Effector memory CD8-positive, alpha-beta T cell (primary cell): ENCODE results near the gene CHM.
"Not testable (repeated sequence)": the region's sequence is repeated elsewhere in the genome, so short reads cannot be mapped to it uniquely, and the experiment has no call there.

ENCODE experiments used
- ATAC-seq: fragments of 150-1000 bp; cut with Tn5 transposase; replicated peaks from 2 replicates; pipeline ENCODE4 v1.10.0; 2021; ENCODE audit warnings: mild to moderate bottlenecking, moderate library complexity
- DNase-seq, 3 experiments: peaks; one replicate each; pipeline ENCODE4 v3.0.0; 2021
- H3K27ac Mint-ChIP-seq, 2 donors: one replicate each; pipeline ENCODE4 v1.8.0; 2022; ENCODE audit warnings: mild to moderate bottlenecking in 2 of 2, mixed read lengths in 2 of 2, moderate library complexity in 2 of 2
- H3K27me3 Mint-ChIP-seq, 2 donors: one replicate each; pipeline ENCODE4 v1.8.0; 2022; ENCODE audit warnings: mixed read lengths in 2 of 2
- H3K36me3 Mint-ChIP-seq: one replicate; pipeline ENCODE4 v1.8.0; 2022; ENCODE audit warnings: mild to moderate bottlenecking, moderate library complexity, mixed read lengths; ENCODE audit not compliant: insufficient read depth
- H3K4me1 Mint-ChIP-seq, 2 donors: one replicate each; pipeline ENCODE4 v1.8.0; 2022; ENCODE audit warnings: low read depth in 2 of 2, mixed read lengths in 2 of 2
- H3K4me3 Mint-ChIP-seq, 2 donors: one replicate each; pipeline ENCODE4 v1.8.0; 2022; ENCODE audit warnings: mild to moderate bottlenecking in 2 of 2, mixed read lengths in 2 of 2, moderate library complexity in 2 of 2
- H3K9me3 Mint-ChIP-seq, 2 donors: one replicate each; pipeline ENCODE4 v1.8.0; 2022; ENCODE audit warnings: mixed read lengths in 2 of 2

CHM gene

DNA sequence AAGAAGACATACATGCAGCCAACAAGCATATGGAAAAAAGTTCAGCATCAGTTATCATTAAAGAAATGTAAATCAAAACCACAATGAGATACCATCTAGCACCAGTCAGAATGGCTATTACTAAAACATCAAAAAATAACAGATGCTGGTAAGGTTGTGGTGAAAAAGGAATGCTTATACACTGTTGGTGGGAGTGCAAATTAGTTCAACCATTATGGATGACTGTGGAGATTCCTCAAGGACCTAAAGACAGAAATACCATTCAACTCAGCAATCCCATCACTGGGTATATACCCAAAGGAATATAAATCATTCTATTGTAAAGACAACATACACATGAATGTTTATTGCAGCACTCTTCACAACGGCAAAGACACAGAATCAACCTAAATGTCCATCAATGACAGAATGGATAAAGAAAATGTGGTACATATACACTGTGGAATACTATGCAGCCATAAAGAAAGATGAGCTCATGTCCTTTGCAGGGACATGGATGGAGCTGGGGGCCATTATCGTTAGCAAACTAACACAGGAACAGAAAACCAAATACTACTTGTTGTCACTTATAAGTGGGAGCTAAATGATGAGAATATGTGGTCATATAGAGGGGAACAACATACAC lies 130.6 kb downstream of the CHM start:
- not testable (repeated sequence) for ATAC-seq, H3K9me3 Mint-ChIP-seq, H3K27ac Mint-ChIP-seq, DNase-seq, H3K36me3 Mint-ChIP-seq, H3K27me3 Mint-ChIP-seq, H3K4me3 Mint-ChIP-seq
- H3K4me1 Mint-ChIP-seq, result peaks cover 11 to 28% of the 10 kb centered on the region in 2 donors

DNA sequence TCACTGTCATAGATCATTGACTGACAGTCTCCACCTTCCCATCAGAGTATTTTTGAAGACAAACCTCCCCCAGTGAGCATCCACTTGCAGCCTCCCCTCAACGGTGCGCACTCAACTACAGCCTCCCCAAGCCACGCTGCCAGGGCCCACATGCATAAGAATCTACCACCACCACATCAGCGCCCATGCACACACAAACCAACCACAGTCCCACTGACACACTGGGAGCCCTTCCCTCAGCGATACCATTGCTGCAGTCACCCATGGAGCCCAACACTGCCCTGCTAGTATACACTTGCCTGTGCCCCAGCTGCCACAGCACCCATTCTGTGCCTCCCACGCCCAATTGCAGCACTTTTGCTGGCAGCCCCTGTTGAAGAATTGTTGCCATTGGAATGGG lies 132.9 kb downstream of the CHM start:
- no peak for ATAC-seq
- no peaks in the 10 kb centered on the region for H3K9me3 Mint-ChIP-seq

GRCh38 chrX:85907316-85907715 lies 140.0 kb downstream of the CHM start:
- DNase-seq, result no peak
- no peaks in the 10 kb centered on the region for H3K9me3 Mint-ChIP-seq
- no peak overlapping the region for H3K4me3 Mint-ChIP-seq
- peaks cover 2% of the 10 kb centered on the region for H3K36me3 Mint-ChIP-seq
- ATAC-seq, result no peak
- no peak overlapping the region for H3K27ac Mint-ChIP-seq
- peaks cover 0 to 5% of the 10 kb centered on the region in 2 donors for H3K4me1 Mint-ChIP-seq
- H3K27me3 Mint-ChIP-seq, result no peaks in the 10 kb centered on the region

More for the DNA sequence above, 132.9 kb downstream of the CHM start:
- H3K4me1 Mint-ChIP-seq, result peaks cover 11 to 33% of the 10 kb centered on the region in 2 donors
- peaks cover 10% of the 10 kb centered on the region for H3K36me3 Mint-ChIP-seq
- no peak overlapping the region for H3K27ac Mint-ChIP-seq
- H3K27me3 Mint-ChIP-seq, result no peaks in the 10 kb centered on the region
- H3K4me3 Mint-ChIP-seq, result no peak overlapping the region
- DNase-seq, result no peak

DNA sequence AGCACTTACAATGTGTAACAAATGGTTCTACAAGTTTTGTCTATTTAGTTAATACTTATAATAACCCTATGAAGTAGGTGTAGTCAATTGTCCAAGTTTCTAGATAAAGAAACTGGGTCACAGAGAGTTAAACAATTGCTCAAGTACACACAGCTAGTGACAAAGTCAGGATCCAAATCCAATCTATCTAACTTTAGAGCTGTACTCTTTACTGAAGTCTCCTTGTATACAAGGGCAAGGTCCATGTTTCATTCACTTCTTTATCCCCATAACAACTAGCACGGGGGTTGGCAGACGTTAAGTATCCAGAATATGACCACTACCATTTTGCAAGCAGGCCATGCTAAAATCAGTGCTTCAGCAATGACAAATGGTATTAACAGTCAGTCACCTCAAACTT lies 141.0 kb downstream of the CHM start:
- Mint-ChIP-seq H3K4me1 (peaks cover 0 to 1% of the 10 kb centered on the region in 2 donors), H3K36me3 (no peaks in the 10 kb centered on the region), H3K4me3 (no peak overlapping the region), H3K27me3 (no peaks in the 10 kb centered on the region), H3K27ac (no peak overlapping the region), H3K9me3 (no peaks in the 10 kb centered on the region)
- no peak for ATAC-seq
- no peak for DNase-seq

DNA sequence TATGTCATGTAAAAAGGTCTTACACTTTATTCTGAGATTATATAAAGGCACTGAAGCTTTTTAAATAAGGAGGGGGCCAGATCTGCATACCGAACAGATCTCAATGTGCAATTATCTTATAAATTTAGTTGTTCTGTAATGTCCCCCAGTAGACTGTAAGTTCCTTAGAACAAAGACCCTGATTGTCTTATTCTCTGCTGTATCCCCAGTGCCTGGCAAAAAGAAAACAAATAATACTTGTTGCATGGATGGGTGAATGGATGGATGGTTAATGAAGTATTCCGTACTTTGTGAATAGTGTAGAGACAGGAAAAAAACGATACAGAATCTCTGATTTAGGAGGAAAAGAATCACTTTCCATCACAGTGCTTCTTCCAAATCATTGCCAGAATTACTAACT lies 141.5 kb downstream of the CHM start:
- Mint-ChIP-seq H3K4me1 (no peaks in the 10 kb centered on the region), H3K9me3 (no peaks in the 10 kb centered on the region), H3K27ac (no peak overlapping the region), H3K4me3 (no peak overlapping the region), H3K36me3 (no peaks in the 10 kb centered on the region), H3K27me3 (no peaks in the 10 kb centered on the region)
- DNase-seq (no peak), ATAC-seq (no peak)

- DNase-seq (no peak), ATAC-seq (no peak)
- H3K9me3 Mint-ChIP-seq, result no peaks in the 10 kb centered on the region
- H3K27me3 Mint-ChIP-seq, result no peaks in the 10 kb centered on the region
- H3K36me3 Mint-ChIP-seq, result peaks cover 4% of the 10 kb centered on the region
- no peak overlapping the region for H3K27ac Mint-ChIP-seq
- H3K4me3 Mint-ChIP-seq, result no peak overlapping the region
- no peaks in the 10 kb centered on the region for H3K4me1 Mint-ChIP-seq
These were observed 143.5 kb downstream of the CHM start for GRCh38 chrX:85903692-85904471.

- peaks cover 9% of the 10 kb centered on the region for H3K36me3 Mint-ChIP-seq
- H3K4me3 Mint-ChIP-seq, result no peak overlapping the region
- no peaks in the 10 kb centered on the region for H3K27me3 Mint-ChIP-seq
- no peak for ATAC-seq
- H3K9me3 Mint-ChIP-seq, result no peaks in the 10 kb centered on the region
- no peaks in the 10 kb centered on the region for H3K4me1 Mint-ChIP-seq
- DNase-seq, result no peak
- no peak overlapping the region for H3K27ac Mint-ChIP-seq
These were observed 149.8 kb downstream of the CHM start for GRCh38 chrX:85897362-85898126.

DNA sequence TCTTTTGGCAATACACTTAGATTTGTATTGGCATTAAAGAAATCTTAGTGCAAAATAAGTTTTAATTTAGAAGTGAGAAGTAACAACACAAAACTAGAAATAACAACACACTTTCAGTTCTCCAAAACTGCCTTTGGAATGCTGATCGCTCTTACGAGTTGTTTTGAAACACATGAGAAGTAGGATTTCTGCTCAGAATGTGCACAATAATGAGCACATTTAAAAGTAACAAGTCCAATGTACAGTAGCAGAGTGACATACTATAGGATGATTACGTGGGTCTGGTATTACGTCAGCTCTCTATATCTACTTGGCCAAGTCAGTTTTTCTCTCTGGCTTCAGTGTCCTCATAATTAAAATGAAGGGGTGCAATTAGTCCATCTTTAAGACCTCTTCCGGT lies 164.8 kb downstream of the CHM start:
- Mint-ChIP-seq H3K27ac (no peak overlapping the region), H3K36me3 (peaks cover 3% of the 10 kb centered on the region), H3K27me3 (no peaks in the 10 kb centered on the region), H3K4me1 (no peaks in the 10 kb centered on the region), H3K9me3 (no peaks in the 10 kb centered on the region), H3K4me3 (no peak overlapping the region)
- ATAC-seq (no peak), DNase-seq (no peak)

DNA sequence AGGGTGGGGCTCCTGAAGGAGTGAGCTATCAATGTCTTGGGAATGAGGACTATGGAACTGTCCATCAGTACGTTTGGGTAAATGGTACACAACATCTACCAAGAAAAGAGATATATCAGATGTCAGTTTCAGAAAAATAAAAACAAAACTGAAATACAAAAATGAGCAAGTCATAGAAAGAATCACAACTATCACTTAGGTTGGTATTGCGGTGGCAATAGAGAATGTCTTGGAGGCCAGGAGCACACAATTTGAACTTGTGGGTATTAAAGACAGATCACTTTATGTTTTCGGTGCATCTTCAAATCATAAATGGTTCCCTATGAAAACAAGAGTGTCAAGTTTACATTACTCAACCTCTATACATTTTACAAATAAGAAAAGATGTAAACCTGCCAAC lies 176.8 kb downstream of the CHM start:
- no peak for ATAC-seq
- Mint-ChIP-seq H3K27ac (no peak overlapping the region), H3K4me3 (no peak overlapping the region), H3K9me3 (peaks cover 0 to 12% of the 10 kb centered on the region in 2 donors), H3K4me1 (no peaks in the 10 kb centered on the region), H3K36me3 (no peaks in the 10 kb centered on the region), H3K27me3 (no peaks in the 10 kb centered on the region)
- no peak for DNase-seq

DNA sequence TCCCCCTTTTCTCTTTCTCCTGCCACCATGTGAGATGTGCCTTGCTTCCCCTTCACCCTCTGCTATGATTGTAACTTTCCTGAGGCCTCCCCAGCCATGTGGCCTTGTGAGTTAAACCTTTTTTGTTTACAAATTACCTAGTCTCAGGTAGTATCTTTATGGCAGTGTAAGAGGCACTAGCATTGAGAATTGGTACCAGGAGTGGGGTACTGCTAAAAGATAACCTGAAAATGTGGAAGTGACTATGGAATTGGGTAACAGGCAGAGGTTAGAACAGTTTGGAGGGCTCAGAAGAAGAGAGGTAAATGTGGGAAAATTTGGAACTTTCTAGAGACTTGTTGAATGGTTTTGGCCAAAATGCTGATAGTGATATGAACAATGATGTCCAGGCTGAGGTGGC lies 182.0 kb downstream of the CHM start:
- ATAC-seq (no peak), DNase-seq (no peak)
- H3K9me3 Mint-ChIP-seq, result peaks cover 0 to 12% of the 10 kb centered on the region in 2 donors
- H3K4me3 Mint-ChIP-seq, result no peak overlapping the region
- H3K4me1 Mint-ChIP-seq, result no peaks in the 10 kb centered on the region
- H3K27ac Mint-ChIP-seq, result no peak overlapping the region
- no peaks in the 10 kb centered on the region for H3K27me3 Mint-ChIP-seq
- peaks cover 4% of the 10 kb centered on the region for H3K36me3 Mint-ChIP-seq

- no peak for DNase-seq
These were observed 187.9 kb downstream of the CHM start for GRCh38 chrX:85859426-85859825.

GRCh38 chrX:85851418-85851817 lies 195.9 kb downstream of the CHM start:
- Mint-ChIP-seq H3K9me3 (no peaks in the 10 kb centered on the region), H3K27ac (no peak overlapping the region), H3K27me3 (no peaks in the 10 kb centered on the region), H3K36me3 (no peaks in the 10 kb centered on the region), H3K4me1 (no peaks in the 10 kb centered on the region), H3K4me3 (no peak overlapping the region)
- ATAC-seq (no peak), DNase-seq (no peak)

More at GRCh38 chrX:85859426-85859825, 187.9 kb downstream of the CHM start:
- no peaks in the 10 kb centered on the region for H3K9me3 Mint-ChIP-seq
- no peak overlapping the region for H3K4me3 Mint-ChIP-seq
- H3K27ac Mint-ChIP-seq, result no peak overlapping the region
- H3K27me3 Mint-ChIP-seq, result no peaks in the 10 kb centered on the region
- H3K4me1 Mint-ChIP-seq, result no peaks in the 10 kb centered on the region
- no peak for ATAC-seq
- peaks cover 3% of the 10 kb centered on the region for H3K36me3 Mint-ChIP-seq

- no peak for ATAC-seq
- H3K36me3 Mint-ChIP-seq, result no peaks in the 10 kb centered on the region
These were observed 210.5 kb downstream of the CHM start for GRCh38 chrX:85836868-85837267.

GRCh38 chrX:85828771-85829170 lies 218.6 kb downstream of the CHM start:
- DNase-seq (no peak), ATAC-seq (no peak)
- no peaks in the 10 kb centered on the region for H3K36me3 Mint-ChIP-seq
- no peak overlapping the region for H3K4me3 Mint-ChIP-seq
- H3K27ac Mint-ChIP-seq, result no peak overlapping the region
- no peaks in the 10 kb centered on the region for H3K27me3 Mint-ChIP-seq
- H3K9me3 Mint-ChIP-seq, result peaks cover 0 to 1% of the 10 kb centered on the region in 2 donors
- no peaks in the 10 kb centered on the region for H3K4me1 Mint-ChIP-seq

More at GRCh38 chrX:85836868-85837267, 210.5 kb downstream of the CHM start:
- no peaks in the 10 kb centered on the region for H3K27me3 Mint-ChIP-seq
- no peak overlapping the region for H3K4me3 Mint-ChIP-seq
- H3K27ac Mint-ChIP-seq, result no peak overlapping the region
- DNase-seq, result no peak
- no peaks in the 10 kb centered on the region for H3K4me1 Mint-ChIP-seq
- peaks cover 0 to 2% of the 10 kb centered on the region in 2 donors for H3K9me3 Mint-ChIP-seq
